ENCODE measurements around the gene R3HDM1.
"Not testable (repeated sequence)": the region's sequence is repeated elsewhere in the genome, so short reads cannot be mapped to it uniquely, and the experiment has no call there.

The R3HDM1 gene

DNA sequence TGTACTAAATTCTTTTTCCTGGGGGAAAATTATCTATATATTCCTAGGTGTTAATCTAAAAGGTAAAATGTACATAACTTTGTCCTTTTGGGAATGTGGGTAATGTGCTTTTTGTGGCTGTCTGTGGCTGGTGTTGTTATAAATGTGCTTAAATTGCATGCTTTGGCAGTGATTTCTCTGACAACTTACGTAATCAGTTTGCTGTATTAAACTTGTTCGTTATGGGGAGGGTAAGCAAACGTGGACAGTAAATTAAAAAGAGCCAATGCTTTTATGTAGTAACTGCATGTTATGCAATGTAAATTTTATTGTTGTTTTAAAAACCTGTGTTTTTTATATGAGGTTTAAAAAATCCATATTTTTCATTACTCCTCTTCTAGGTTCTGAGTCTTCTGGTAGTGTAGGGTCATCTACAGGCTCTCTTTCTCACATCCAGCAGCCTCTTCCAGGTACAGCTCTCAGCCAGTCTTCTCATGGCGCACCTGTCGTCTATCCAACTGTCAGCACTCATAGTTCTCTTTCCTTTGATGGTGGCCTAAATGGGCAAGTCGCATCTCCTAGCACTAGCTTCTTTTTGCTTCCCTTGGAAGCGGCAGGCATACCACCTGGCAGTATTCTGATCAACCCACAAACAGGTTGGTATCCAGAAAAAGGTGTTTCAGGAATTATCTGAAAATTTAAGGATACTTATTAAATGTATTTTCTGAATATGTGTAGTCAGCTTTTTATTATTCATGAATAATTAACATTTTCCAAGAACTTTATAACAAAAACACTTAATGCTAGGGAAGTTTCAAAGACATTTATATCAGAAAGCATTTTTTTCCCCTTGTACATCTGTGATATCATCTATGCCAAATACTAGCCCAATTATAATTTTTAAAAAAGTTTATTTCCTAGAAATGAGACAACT is 110.1 kb downstream of the R3HDM1 start:
- no peak for DNase-seq (ENCODE audit: low read depth)

DNA sequence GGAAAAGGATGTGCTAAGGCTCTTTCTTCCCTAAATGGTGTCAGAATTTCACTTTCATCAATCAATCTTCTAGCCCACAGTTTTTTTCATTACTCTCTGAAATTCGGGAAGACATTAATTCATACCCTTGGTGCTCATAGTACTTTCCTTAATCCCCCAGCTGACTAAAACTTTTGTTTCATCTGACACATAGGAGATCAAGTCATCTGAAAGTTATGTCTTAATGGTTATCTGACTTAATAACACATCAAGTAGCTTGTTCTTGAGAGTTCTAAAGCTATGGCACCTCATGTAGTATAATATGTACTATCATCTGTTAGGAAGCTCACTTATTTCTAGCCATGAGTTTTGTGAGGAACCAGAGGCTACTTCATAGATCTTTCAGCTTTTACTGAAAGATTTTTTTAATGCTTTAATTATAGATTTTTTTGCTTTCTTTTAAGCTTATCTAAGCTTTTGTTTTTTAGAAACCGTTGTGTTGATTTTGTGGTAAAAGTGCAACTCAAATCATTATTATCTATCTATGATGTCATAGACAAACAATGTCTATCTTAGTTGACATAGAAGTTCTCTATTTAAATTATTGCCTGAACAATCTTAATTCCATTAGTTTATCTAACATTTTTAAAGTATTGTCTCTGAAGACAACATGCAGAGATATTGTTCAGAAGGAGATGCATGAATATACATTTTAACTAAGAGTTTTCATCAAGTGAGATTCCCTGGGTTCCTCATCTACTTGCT is 116.7 kb downstream of the R3HDM1 start:
- no peak for DNase-seq (ENCODE audit: low read depth)

- DNase-seq (ENCODE audit: low read depth), result peak; percentile 52
Observed at GRCh38 chr2:135650721-135651120, 119.4 kb downstream of the R3HDM1 start.

- no peak for DNase-seq (ENCODE audit: low read depth)
Observed at GRCh38 chr2:135651717-135652116, 120.4 kb downstream of the R3HDM1 start.

GRCh38 chr2:135654239-135654638 is 123.0 kb downstream of the R3HDM1 start:
- DNase-seq (ENCODE audit: low read depth), result not testable (repeated sequence)

- DNase-seq (ENCODE audit: low read depth), result no peak
Observed at GRCh38 chr2:135657806-135658582, 126.7 kb downstream of the R3HDM1 start.

GRCh38 chr2:135662088-135662487 is 130.8 kb downstream of the R3HDM1 start:
- peak; percentile 7 for DNase-seq (ENCODE audit: low read depth)

GRCh38 chr2:135663148-135663700 is 131.9 kb downstream of the R3HDM1 start:
- DNase-seq (ENCODE audit: low read depth), result no peak

DNA sequence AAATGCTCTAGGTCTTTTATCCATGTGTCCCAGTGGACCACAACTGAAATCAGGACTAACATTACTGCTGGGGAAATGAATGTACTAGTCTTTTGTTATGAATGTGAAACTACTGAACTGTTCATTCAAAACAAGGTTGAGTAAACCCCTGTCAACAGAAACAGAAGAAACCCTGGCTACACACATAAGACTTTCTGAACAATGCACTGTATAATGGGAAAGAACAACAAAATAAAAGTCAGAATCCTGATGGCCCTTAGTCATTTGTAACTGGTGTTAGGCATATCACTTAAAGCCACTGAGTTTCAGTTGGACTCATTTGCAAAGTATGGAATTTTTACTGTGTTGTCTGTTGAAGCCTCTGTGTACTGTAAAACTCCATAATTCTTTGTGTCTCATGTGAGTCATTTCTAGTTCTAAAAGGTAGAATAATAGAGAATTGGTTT is 133.4 kb downstream of the R3HDM1 start:
- DNase-seq (ENCODE audit: low read depth), result peak; percentile 12

DNA sequence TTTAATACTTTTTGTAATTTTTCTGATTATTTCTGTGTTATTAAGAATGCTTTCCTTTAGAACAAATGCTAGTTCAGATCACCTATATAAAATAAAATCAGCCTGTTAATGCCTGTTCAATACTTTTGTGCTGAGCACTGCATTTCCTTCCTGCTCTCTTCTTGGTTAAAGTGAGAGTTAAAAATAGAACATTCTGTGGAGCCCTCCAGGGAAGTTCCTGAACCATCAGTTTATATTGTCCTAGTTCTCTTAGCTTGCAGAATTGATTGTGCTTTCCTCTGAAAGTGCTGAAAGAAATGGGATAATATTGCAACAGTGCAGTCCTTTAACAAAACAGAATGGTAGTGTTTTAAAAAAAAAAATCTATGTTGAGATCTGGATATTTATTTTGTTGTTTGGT is 135.8 kb downstream of the R3HDM1 start:
- no peak for DNase-seq (ENCODE audit: low read depth)

- DNase-seq (ENCODE audit: low read depth), result no peak
Observed at GRCh38 chr2:135674453-135674852, 143.2 kb downstream of the R3HDM1 start.

- peak; percentile 16 for DNase-seq (ENCODE audit: low read depth)
Observed at GRCh38 chr2:135676031-135676430, 144.7 kb downstream of the R3HDM1 start.

- DNase-seq (ENCODE audit: low read depth), result no peak
Observed at GRCh38 chr2:135679125-135679524, 147.8 kb downstream of the R3HDM1 start.

- DNase-seq (ENCODE audit: low read depth), result peak; percentile 73
Observed at GRCh38 chr2:135685361-135685760, 154.1 kb downstream of the R3HDM1 start.

DNA sequence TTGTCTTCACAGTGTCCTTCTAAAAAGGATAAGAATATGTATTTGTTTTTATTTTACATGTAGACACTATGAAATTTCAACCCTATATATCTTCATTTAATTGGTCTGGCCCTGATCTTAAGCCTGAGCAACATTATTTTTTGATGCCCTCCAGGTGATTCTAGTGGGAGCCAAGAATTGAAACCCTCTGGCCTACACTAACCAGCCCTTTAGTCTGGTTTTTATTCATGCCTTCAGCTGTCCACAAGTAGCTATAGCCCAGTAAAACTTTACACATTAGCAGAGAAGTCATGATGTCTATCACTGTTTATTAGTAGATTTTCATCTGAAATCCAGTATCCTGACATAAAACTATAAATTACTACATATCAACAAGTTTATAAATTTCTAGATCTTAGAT is 157.7 kb downstream of the R3HDM1 start:
- no peak for DNase-seq (ENCODE audit: low read depth)

GRCh38 chr2:135689679-135690078 is 158.4 kb downstream of the R3HDM1 start:
- no peak for DNase-seq (ENCODE audit: low read depth)

DNA sequence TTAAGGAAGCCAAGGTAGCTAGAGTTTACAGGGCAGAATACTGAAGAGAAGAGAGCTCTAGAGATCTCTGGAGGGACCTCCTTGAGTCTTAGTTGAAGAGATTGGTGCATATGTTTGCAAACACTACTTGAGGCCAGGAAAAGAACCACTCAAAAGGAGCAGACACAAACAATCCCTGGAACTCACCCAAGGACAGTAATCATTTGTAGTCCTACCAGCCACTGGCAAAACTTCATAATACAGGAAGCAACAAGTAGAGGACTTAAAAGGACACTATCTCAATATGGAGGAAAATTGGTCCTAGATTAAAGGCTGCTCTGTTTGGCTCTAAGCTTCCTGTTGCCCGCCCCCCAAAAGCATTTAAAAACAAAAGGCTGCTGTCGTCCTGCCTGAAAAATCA is 163.4 kb downstream of the R3HDM1 start:
- DNase-seq (ENCODE audit: low read depth), result no peak

DNA sequence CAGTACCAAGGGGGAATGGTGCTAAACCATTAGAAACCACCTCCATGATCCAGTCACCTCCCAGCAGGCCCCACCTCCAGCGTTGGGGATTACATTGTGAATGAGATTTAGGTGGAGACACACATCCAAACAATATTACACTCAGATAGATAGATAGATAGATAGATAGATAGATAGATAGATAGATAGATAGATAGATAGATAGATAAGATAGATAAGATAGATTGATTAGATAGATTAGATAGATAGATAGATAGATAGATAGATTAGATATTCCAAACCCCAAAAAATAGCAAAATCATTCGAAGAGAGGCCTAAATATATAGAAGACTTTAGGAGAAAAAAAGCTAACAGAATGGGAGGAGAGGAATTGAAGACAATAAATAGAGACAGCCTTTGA is 167.6 kb downstream of the R3HDM1 start:
- no peak for DNase-seq (ENCODE audit: low read depth)

DNA sequence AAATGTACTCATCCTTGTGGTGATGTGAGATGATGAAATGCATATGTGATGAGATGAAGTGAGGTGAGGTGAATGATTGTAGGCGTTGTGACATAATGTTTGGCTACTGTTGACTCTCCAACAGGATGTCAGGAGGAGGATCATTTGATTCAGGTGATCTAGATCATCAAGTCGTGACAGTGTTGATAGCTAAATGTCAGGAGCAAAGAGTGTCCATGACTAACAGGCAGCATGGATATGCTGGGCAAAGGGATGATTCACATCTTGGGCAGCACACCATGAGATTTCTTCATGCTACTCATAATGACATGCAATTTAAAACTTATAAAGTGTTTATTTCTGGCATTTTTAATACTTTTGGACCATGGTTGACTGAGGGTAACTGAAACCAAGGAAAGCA is 170.2 kb downstream of the R3HDM1 start:
- DNase-seq (ENCODE audit: low read depth), result peak; percentile 68

GRCh38 chr2:135703300-135703699 is 172.0 kb downstream of the R3HDM1 start:
- no peak for DNase-seq (ENCODE audit: low read depth)

- DNase-seq (ENCODE audit: low read depth), result not testable (repeated sequence)
Observed at GRCh38 chr2:135704075-135704474, 172.8 kb downstream of the R3HDM1 start.

GRCh38 chr2:135708159-135708558 is 176.9 kb downstream of the R3HDM1 start:
- no peak for DNase-seq (ENCODE audit: low read depth)

Measured in ELR (cell line).